HG02840 (cell line): Measurements from ENCODE around the gene ADAT2.

Experiments used
- ATAC-seq: cut with Tn5 transposase; IDR thresholded peaks from one replicate; pipeline ENCODE4 v1.9.1; 2021; ENCODE audit warnings: mild to moderate bottlenecking, moderate library complexity, moderate number of reproducible peaks; ENCODE audit not compliant: unreplicated experiment, low FRiP score

ADAT2 gene

GRCh38 chr6:143399176-143399575 lies 51.3 kb downstream of the ADAT2 start:
- no peak for ATAC-seq

DNA sequence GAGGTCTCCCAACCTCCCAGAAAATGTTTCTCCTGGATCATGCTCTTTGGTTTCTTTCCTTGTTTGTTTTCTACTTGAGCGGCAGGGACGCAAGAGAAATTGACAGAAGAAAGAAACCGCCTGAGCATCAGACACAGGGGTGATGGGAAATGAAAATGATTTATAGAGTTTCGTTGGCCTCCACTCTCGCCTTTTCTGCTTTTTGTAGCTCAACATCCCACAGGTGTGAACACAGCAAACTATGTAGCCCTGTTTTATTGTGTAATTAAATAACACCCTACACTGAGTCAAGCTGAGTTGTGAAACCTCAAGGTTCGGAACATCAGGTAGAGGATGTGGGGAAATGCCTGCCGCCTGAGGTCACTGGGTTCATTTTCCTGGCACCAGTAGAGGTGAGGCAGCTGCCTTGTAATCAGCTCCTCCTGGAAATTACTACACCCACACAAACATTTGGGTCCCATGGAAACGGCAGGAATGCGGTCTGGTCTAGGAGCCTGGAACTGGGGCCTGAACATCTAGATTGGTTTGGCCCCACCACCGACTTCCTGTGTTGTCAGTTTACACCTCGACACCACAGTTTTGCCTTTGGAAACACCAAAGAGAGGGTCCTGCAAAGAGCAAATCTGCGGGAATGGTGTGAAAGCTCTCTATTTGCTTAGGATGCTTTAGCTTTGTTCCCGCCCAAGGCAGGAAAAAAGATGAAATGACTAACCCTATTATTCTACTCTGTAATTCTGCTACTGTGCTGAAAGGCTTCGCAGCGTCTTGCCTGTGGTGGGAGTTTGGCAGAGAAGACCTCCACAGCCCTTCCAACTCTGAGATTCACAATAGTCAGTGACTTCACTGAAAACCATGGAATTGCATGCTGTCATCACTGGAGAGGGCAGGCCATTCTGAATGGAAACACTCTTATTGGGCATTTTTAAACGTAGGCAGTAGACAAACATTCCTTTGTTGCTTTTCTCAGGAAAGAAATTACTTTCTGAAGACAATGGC lies 53.0 kb downstream of the ADAT2 start:
- ATAC-seq = no peak

- ATAC-seq = no peak
Measured at GRCh38 chr6:143396497-143397226, 53.8 kb downstream of the ADAT2 start.

GRCh38 chr6:143395699-143396098 lies 54.8 kb downstream of the ADAT2 start:
- no peak for ATAC-seq

GRCh38 chr6:143394389-143394788 lies 56.1 kb downstream of the ADAT2 start:
- no peak for ATAC-seq

GRCh38 chr6:143390278-143390677 lies 60.2 kb downstream of the ADAT2 start:
- no peak for ATAC-seq

DNA sequence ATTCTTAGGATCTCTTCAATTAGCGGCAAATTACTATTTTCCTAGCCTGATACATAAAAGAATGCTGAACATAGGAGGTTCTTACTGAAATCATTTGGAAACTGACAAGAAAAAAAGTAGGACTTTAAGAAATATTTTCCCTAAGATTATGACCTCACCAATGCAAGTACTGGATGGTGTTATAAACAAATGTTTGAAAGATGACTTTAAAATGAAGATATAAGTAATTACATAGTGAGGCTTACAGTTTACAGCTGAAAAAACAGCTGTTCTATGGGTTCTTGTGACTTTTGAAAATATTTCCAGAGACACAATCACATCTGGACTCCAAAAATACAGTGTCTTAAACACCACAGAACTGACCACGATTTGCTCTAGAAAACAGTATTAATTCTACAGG lies 64.9 kb downstream of the ADAT2 start:
- no peak for ATAC-seq

DNA sequence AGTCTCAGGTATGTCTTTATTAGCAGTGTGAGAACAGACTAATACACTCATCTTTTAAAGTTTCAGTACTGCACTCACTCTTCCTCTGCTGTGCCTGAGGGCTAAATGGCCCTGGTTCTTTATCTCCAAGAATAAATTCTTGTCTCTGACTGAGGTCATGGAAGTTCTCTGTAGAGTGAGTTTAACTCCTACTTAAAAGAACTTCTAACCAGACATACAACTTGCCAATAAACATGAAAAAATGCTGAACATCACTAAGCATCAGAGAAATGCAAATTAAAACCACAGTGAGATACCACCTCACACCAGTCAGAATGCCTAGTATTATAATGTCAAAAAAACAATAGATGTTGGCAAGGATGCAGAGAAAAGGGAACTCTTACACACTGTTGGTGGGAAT lies 73.6 kb downstream of the ADAT2 start:
- no peak for ATAC-seq

DNA sequence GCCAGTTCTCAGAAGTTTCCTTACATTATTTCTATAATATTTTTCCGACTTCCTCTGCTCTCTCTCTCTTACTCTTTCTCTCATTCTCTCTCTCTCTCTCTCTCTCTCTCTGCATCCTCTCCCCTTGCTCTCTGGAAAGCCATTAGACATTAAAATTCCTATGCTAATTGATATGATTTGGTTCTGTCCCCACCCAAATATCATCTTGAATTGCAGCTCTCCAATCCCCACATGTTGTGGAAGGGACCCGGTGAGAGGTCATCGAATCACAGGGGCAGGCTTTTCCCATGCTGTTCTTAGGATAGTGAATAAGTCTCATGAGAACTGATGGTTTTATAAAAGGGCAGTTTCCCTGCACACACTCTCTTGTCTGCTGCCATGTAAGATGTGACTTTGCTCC lies 74.1 kb downstream of the ADAT2 start:
- no peak for ATAC-seq

- no peak for ATAC-seq
Measured at GRCh38 chr6:143375022-143375585, 75.4 kb downstream of the ADAT2 start.

GRCh38 chr6:143374014-143374413 lies 76.5 kb downstream of the ADAT2 start:
- ATAC-seq = no peak
